GM19438 (cell line): ENCODE data around the gene PUS1.

Source experiments
- ATAC-seq: cut with Tn5 transposase; IDR thresholded peaks from one replicate; pipeline ENCODE4 v1.9.1; 2021; ENCODE audit warnings: low read depth; ENCODE audit not compliant: unreplicated experiment

PUS1 gene

DNA sequence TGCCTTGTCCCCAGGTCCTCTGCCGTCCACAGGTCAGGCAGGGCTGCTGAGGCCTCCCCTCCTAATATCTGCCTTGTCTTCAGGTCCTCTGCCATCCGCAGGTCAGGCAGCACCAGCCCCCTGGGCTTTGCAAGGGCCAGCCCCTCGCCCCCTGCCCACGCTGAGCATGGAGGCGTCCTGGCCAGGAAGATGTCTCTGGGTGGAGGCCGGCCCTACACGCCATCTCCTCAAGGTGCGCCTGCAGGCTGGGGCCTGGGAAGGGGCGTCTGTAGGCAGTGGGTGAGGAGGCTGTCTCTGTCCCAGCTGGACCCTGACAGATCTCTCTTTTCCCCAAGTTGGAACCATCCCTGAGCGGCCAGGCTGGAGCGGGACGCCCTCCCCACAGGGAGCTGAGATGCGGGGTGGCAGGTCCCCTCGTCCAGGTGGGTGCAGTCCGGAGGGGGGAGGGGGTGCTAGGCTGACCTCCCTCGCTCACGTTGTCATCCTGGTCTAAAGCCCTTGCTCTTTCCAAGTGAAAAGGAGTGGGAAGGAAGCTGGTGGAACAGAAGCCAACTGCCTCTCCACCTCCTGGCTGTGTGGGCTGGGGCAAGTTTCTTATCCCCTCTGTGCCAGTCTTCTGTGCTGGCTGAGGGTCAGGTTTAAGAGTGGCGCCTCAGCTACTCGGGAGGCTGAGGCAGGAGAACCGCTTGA, 13.9 kb upstream of the PUS1 start:
- no peak for ATAC-seq

DNA sequence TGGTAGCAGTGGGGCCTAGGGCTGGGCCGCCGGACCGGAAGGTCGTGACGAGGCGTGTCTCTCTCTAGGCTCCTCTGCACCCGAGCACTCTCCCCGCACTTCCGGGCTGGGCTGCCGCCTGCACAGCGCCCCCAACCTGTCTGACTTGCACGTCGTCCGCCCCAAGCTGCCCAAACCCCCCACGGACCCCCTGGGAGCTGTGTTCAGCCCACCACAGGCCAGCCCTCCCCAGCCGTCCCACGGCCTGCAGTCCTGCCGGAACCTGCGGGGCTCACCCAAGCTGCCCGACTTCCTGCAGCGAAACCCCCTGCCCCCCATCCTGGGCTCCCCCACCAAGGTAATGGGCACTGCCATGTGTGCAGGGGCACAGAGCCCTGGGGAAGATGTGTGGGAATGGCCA, 13.3 kb upstream of the PUS1 start:
- ATAC-seq = no peak

DNA sequence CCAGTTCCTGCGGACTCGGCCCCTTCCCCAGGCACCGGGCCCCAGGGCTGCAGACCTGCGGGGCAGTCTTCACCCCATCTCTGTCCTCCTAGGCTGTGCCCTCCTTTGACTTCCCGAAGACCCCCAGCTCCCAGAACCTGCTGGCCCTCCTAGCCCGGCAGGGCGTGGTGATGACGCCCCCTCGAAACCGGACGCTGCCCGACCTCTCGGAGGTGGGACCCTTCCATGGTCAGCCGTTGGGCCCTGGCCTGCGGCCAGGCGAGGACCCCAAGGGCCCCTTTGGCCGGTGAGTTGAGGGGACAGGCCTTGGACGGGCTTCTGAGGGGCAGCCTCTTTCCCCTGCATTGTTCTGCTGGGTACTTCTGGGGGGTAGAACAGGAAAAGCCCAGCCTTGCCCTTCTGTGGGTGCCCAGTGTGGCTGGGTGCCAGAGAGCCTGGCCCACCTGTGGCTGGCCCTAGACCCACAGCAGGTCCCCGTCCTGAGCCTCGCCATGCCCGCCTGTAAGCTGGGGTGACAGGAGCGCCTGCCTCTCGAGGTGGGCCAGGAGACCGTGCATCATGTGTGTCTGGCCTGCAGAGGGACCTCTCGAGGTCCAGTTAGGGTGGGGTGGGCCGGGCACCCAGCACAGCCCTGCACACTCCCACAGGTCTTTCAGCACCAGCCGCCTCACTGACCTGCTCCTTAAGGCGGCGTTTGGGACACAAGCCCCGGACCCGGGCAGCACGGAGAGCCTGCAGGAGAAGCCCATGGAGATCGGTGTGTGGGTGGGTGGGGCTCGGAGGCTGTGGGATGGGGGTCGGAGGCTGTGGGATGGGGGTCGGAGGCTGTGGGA, 12.6 kb upstream of the PUS1 start:
- no peak for ATAC-seq

- ATAC-seq = no peak
These were observed 11.9 kb upstream of the PUS1 start for GRCh38 chr12:131917139-131917710.

DNA sequence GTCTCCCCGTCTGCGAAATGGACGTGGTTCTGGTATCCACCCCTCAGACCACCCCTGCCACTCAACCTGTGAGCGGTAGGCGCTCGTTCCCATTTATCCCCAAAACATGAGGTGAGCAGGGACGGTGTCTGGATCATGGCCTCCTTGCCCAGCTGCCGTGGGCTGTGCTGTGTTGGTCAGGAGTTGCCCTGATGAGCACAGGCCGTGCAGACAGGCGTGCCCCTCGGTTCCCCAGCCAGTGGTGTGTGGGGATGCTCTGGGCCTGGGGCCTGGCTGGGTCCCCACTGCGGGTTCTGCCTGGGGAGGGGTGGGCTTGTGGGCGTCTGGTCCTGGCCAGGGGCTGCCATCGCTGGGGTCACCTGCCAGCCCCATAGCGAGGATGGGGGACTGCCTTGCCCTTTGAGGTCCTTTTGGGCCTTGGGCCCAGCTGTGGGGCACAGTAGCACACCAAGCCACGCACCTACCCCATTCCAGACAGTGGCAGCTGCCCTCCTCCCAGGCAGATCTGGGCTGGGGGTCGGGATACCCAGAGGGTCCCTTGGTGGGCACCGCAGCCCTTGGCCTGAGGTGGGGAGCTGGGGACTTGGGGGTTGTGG, 11.3 kb upstream of the PUS1 start:
- no peak for ATAC-seq

GRCh38 chr12:131918311-131919050, 10.6 kb upstream of the PUS1 start:
- ATAC-seq = no peak

DNA sequence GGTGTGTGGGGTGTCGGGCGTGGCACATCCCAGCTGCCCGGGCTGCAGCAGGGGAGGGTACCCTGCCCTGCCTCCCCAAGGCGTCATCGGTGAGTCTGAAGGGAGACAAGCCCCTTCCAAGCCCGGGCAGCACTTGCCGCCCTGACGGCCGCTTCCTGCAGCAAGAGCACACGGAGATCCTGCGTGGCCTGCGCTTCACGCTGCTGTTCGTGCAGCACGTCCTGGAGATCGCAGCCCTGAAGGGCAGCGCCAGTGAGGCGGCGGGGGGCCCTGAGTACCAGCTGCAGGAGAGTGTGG, 10.1 kb upstream of the PUS1 start:
- ATAC-seq = no peak

DNA sequence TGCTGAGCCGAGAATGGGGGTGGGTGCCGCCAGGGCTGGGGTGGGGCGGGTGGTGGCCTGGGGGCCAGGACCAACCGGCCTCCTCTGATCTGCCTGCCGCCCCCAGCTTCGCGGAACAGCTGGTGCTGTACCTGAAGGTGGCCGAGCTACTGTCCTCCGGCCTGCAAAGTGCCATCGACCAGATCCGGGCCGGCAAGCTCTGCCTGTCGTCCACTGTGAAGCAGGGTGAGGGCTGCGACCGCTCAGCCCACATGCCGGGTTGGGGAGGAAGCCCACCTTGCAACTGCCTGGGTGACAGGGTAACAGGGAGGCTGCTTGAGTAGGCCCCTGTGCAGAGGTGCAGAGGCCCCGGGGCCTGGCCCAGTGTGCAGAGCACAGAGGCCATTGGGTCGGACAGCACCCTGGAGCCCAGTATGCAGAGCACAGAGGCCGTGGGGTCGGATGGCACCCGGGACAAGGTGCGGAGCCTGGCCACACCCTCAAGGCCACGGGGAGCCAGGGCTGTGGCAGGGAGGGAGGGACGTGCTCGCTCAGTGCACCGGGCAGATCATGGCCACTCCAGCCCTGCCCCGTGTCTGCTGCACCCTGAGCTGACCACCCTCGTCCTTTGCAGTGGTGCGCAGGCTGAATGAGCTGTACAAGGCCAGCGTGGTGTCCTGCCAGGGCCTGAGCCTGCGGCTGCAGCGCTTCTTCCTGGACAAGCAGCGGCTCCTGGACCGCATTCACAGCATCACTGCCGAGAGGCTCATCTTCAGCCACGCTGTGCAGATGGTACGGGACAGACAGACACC, 9.5 kb upstream of the PUS1 start:
- no peak for ATAC-seq

- ATAC-seq = no peak
These were observed 8.9 kb upstream of the PUS1 start for GRCh38 chr12:131920157-131920508.

- ATAC-seq = no peak
These were observed 7.9 kb upstream of the PUS1 start for GRCh38 chr12:131920902-131921840.

DNA sequence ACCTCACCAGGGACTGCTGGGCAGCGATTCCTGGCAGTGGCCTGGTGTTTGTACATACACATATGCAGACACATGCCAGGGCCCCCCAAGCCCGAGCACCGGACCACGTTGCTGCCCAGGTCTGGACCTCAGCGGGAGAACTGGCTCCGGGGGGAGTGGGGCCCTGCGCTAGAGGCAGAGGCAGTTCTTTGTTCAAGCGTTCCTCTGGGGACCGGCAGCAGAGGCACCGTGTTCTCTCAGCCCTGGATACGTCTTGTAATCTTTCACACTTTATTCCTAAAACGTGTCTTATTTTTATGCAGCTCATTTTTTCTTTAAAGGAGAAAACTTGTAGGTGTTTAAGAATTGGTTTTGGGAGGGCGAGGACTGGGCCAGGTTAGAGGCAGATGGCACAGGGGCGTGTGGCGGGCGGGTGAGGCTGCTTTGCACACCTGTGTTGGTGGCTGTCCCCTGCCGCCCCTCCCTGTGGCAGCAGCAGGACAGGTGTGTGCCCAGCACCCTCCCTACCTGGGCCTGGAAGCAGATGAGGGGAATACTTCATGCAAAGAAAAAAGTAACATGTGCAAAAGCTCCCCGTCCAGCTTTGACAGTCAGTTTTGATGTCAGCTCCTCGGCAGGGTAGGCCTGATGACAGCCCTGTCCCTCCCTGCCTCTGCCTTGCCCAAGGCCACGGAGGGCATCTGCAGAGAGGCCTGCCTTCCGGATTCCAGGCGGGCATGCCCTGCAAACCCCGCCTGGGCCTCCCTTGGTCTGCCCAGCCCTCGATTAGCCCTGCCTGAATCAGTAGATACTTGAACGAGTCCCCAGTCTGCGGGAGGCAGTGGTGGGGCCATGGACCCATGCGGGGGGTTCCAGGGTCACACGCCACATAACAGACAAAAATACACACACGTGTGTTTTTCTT, 7.0 kb upstream of the PUS1 start:
- ATAC-seq = no peak

GRCh38 chr12:131922772-131923171, 6.3 kb upstream of the PUS1 start:
- ATAC-seq = no peak

- peak; percentile 83 for ATAC-seq
These were observed 5.8 kb upstream of the PUS1 start for GRCh38 chr12:131923260-131923659.

DNA sequence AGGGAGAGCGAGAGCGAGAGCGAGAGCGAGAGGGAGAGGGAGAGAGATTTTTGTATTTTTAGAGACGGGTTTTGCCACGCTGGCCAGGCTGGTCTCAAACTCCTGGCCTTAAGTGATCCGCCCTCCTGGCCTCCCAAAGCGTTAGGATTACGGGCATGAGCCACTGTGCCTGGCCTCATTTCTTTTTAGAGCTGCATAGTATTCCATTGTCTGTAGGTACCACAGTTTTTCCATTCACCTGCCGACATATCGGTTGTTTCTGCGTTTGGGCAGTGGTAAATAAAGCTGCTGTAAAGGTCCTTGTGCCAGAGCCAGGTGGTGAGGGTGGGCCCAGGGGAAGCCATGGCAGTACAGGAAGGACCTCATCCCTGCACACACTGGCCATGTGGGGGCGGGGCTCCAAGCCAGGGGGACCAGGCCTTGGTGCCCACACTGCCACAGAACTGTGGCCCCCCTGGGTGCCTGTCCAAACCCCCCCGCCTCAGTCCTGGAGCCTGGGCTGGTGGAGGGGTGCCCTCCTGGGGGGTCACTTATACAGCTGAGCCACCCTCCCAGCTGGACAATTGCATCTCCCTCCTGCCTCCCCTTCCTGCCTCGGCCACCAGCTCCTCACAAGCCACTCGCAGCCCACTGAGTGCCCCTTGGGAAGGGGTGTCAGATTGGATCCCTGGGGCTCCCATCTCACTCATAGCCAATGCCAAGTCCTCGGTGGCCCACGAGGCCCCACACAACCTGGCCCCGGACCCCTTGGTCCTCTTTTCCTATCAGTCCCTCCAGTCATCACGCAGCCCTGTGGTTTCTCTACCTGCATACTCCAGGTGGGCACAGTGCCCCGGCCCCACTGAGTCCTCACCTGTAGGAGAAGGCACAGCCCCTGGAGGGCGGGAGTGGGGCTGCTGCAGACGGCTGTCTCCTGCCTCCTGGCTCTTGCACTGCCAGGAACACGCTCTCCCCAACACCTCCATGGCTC, 1.7 kb upstream of the PUS1 start:
- ATAC-seq = no peak

DNA sequence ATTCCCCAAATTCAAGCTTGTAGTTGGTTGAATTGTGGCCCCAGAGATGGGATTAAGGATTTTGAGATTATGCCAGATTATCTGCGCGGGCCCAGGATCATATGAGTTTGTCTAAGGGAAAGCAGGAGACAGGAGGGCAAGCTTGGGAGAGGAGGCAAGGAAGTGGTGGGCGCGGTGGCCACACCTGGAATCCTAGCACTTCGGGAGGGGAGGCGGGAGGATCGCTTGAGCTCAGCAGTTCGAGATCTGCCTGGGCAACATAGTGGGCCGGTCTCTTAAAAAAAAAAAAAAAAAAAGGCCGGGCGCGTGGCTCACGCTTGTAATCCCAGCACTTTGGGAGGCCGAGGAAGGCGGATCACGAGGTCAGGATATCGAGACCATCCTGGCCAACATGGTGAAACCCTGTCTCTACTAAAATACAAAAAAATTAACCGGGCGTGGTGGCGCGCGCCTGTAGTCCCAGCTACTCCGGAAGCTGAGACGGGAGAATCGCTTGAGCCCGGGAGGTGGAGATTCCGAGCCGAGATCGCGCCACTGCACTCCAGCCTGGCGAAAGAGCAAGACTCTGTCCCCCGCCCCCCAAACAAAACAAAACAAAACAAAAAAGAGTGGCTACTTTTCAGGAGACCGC, 881 bp upstream of the PUS1 start:
- peak; percentile 2 for ATAC-seq

DNA sequence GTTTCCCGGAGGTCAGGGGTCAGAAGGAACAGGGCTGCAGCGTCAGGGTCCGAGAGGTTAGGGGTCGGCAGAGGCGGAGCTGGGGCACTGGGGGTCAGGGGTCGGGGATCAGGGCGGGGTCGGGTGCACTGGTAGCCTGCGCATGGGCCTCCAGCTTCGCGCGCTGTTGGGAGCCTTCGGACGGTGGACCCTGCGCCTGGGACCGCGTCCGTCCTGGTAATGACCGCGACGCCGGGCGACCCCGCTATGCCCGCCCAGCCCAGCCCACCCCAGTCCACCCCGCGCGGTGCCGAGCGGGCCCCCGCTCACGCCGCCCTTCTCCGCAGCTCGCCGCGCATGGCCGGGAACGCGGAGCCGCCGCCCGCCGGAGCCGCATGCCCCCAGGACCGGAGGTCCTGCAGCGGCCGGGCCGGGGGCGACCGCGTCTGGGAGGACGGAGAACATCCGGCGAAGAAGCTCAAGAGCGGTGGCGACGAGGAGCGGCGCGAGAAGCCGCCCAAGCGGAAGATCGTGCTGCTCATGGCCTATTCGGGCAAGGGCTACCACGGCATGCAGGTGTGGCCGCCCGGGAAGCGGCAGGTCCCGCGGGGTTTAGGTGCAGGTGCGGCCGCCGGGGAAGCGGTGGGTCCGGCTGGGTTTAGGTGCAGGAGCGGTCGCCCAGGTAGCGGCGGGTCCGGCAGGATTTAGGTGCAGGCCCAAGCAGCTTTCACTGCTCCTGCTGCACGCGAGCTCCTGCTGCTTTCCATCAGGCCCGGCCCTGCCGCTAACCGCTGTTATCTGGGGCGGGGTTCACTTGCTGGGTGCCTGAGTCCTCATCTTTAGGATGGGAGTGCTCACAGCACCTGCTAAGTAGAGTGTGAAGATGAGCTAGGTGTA, 743 bp downstream of the PUS1 start:
- ATAC-seq = no peak
